Thyroid gland (tissue), 4 donors: Measurements from ENCODE around the gene NSMCE1.

Experiments used
- POLR2A ChIP-seq, 2 donors: fragments of 450-650 bp; IDR thresholded peaks; one replicate each; pipeline ENCODE4 v1.6.1; 2017; ENCODE audit warnings: antibody characterized with exemption in 2 of 2, mild to moderate bottlenecking in 2 of 2, moderate library complexity in 1 of 2
- TF ChIP-seq, protein P1 (sequence below), 6 experiments: fragments of 200-600 bp in 3 of 6; fragments of 450-650 bp in 3 of 6; sonication (generic) in 3 of 6; IDR thresholded peaks; one replicate each; pipeline ENCODE4 v1.5.1; 2016 to 2019; ENCODE audit warnings: antibody characterized with exemption in 6 of 6, mild to moderate bottlenecking in 2 of 6, inconsistent platforms in 1 of 6, moderate library complexity in 1 of 6

DNA sequence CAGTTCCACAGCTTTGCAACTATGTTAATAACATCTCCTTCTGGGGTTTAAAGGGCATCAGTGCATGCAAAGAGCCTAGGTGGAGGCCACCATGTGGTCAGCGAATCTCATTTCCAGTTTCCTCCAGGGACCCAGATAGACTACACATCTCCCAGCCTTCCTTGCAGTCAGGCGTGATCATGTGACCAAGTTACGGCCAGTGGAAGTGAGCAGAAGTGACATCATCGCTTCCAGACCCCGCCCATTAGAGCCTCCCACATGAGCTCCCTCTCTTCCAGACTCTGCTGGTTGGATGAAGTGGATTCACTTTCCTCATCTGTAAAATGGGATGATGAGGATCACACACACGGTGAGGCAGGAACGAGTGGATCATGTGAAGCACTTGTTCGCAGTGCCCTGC lies 92.7 kb downstream of the NSMCE1 start:
- TF ChIP-seq, protein P1, sequence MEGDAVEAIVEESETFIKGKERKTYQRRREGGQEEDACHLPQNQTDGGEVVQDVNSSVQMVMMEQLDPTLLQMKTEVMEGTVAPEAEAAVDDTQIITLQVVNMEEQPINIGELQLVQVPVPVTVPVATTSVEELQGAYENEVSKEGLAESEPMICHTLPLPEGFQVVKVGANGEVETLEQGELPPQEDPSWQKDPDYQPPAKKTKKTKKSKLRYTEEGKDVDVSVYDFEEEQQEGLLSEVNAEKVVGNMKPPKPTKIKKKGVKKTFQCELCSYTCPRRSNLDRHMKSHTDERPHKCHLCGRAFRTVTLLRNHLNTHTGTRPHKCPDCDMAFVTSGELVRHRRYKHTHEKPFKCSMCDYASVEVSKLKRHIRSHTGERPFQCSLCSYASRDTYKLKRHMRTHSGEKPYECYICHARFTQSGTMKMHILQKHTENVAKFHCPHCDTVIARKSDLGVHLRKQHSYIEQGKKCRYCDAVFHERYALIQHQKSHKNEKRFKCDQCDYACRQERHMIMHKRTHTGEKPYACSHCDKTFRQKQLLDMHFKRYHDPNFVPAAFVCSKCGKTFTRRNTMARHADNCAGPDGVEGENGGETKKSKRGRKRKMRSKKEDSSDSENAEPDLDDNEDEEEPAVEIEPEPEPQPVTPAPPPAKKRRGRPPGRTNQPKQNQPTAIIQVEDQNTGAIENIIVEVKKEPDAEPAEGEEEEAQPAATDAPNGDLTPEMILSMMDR (IDR thresholded peaks at IDR 0.05): no peak
- TF ChIP-seq POLR2A (IDR thresholded peaks at IDR 0.05): no peak
